ENCODE data around the gene PSTPIP2. TPM values are rescaled to one million over a fixed set of nuclear protein-coding genes. Genes with fewer than 3 reads are reported as not detected.
"Not testable (repeated sequence)": the region's sequence is repeated elsewhere in the genome, so short reads cannot be mapped to it uniquely, and the experiment has no call there.

Gene PSTPIP2
- total and polyA plus RNA-seq, 2 of the 4 experiments (the other 2 are of a cell fraction): 10.4 to 12.4 TPM

DNA sequence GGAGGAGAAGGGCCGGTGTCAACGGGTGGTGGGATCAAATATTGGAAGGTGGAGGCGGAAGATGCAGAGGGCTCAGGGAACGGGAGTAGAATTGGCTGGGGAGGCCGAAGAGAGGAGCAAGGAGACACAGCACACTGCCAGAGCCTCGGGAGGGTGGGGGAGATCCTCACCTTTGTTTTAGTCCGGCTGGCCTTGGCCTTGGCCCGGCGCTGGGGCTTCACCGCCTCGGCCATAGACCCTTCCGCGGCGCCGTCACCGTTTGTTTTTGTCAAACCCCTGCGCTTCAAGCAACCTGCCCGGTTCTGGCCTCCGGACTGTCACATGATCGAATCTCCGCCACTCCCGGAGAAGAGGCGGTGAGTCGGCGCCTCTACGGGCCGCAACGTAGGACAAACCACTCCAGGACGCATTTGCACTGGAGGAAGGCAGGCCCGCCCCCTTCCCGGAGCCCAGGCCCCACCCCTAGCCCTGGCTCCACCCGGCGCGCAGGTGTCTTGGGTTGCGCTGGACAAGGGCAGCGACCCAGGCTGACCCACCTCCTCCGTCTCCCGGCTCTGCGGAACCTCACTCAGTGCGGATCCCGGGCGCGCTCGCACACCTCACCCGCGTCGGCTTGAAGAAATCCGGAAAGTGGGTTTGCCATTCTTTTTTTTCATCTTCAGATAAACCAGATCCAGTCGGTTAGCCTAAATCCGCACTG, 104.9 kb downstream of the PSTPIP2 start, which contains the start of gene EPG5 (continued):
- TF ChIP-seq RCOR1 (IDR thresholded peaks at IDR 0.05; ENCODE audit: insufficient replicate concordance, low read length): no peak

DNA sequence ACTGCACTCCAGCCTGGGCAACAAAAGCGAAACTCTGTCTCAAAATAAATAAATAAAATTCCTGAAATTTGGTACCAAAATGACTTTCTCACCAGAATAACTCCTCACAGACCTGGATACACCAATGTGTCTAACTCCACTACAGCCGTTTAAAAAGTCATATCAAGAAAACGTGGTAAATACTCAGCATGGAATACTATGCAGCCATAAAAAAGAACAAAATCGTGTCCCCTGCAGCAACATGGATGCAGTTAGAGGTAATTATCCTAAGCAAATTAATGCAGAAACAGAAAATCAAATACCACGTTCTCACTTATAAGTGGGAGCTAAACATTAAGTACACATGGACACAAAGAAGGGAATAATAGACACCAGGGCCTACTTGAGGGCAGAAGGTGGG, 107.1 kb downstream of the PSTPIP2 start:
- H3K4ac ChIP-seq (ENCODE audit: low read depth, low read length); dilution Hi-C loops (cut with HindIII; ENCODE audit: low sequenced_read_pairs, unreplicated experiment); H3K4me3 ChIP-seq (ENCODE audit: insufficient read depth, low read depth, low read length); H4K5ac ChIP-seq (ENCODE audit: low read depth, low read length); H3K56ac ChIP-seq (ENCODE audit: extremely low read depth, insufficient read depth, low read length); H3K9me3 ChIP-seq (ENCODE audit: control insufficient read depth, insufficient read depth, low read length); POLR2A ChIA-PET (ENCODE audit: unreplicated experiment); H3K27me3 ChIP-seq (ENCODE audit: control insufficient read depth, insufficient read depth, low read length); intact Hi-C loops (cut with micrococcal nuclease); H4K20me1 ChIP-seq (ENCODE audit: insufficient read depth, low read length); H2AK5ac ChIP-seq (ENCODE audit: low read depth, low read length); H3K4me2 ChIP-seq (ENCODE audit: low read depth, low read length); H3K36me3 ChIP-seq (ENCODE audit: control insufficient read depth, insufficient read depth, low read length); BruUV-seq (replicated peaks); H2AK9ac ChIP-seq (replicated peaks; ENCODE audit: low read depth, low read length, poor library complexity); ATAC-seq (ENCODE audit: low read depth); H3K23ac ChIP-seq (ENCODE audit: low read depth, low read length); H3K14ac ChIP-seq (replicated peaks; ENCODE audit: low read depth, low read length); H2BK15ac ChIP-seq (ENCODE audit: low read depth, low read length); DNase-seq; in situ Hi-C loops (cut with MboI; ENCODE audit: low sequenced_read_pairs); H4K91ac ChIP-seq (ENCODE audit: insufficient read depth, low read depth, low read length); H2BK120ac ChIP-seq (ENCODE audit: low read depth, low read length); H2AFZ ChIP-seq (replicated peaks; ENCODE audit: low read length, poor library complexity); H3K27ac ChIP-seq (ENCODE audit: insufficient read depth, low read length); H2BK20ac ChIP-seq (ENCODE audit: low read depth, low read length); H3K9ac ChIP-seq (ENCODE audit: low read depth, low read length); H3K18ac ChIP-seq (ENCODE audit: low read depth, low read length); H4K8ac ChIP-seq (ENCODE audit: low read depth in 2 of 2, low read length in 2 of 2): not testable (repeated sequence)
- H3K4me1 ChIP-seq (ENCODE audit: control insufficient read depth, insufficient read depth, low read length): peaks cover 18% of the 10 kb centered on the region
- 100% methylated on average over 1 of the region's 5 CpGs; no CpG with 5 or more reads in 1 of the 2 experiments for WGBS, 2 experiments (ENCODE audit: extremely low coverage in 2 of 2, insufficient read length in 1 of 2)
- peaks cover 10% of the 10 kb centered on the region for H3K9me1 ChIP-seq (ENCODE audit: insufficient read depth, low read length)
- peaks cover 18 to 49% of the 10 kb centered on the region in 2 experiments for H3K79me1 ChIP-seq (ENCODE audit: low read depth in 1 of 2, low read length in 2 of 2)
- CTCF ChIA-PET: interaction anchor here (1.4 kb wide), 1 partner anchor 109 kb away, joined by 4 read pairs; no protein-coding TSS in a partner anchor
- peak overlapping the region; percentile 11 for H2BK5ac ChIP-seq (ENCODE audit: low read depth, low read length, poor library complexity, severe bottlenecking)

Data from IMR-90 (cell line).